PC-9 (cell line): ENCODE measurements around the gene TRIM44. TPM values are rescaled to one million over a fixed set of nuclear protein-coding genes. Genes with fewer than 3 reads are reported as not detected.
"Not testable (repeated sequence)": the region's sequence is repeated elsewhere in the genome, so short reads cannot be mapped to it uniquely, and the experiment has no call there.

ENCODE experiments used
- BruUV-seq: library from RNA; stranded (reverse); fragments of 400-500 nt; replicated peaks from 2 replicates; lab custom pipeline; 2021; lab: Mats Ljungman, UMichigan
- CTCF ChIA-PET: fragments of 300-600 bp; sonication (Branson Sonifier 250); formaldehyde crosslinking; loops from one replicate; lab custom pipeline; 2022; ENCODE audit warnings: antibody characterized with exemption; lab: Charles Lee
- POLR2A ChIA-PET: fragments of 300-600 bp; sonication (Branson Sonifier 250); formaldehyde crosslinking; loops from one replicate; lab custom pipeline; 2022; ENCODE audit warnings: antibody characterized with exemption; ENCODE audit not compliant: unreplicated experiment; lab: Charles Lee
- DNase-seq, 2 experiments: peaks; one replicate each; pipeline versions ENCODE4 v3.0.0 to v3.0.0-alpha.2; 2015 to 2022; ENCODE audit warnings: mixed read lengths in 1 of 2
- H2AFZ ChIP-seq: fragments of 200-600 bp; sonication (generic); 2 replicates; pipeline ENCODE4 v1.8.1; 2017; ENCODE audit warnings: antibody characterized with exemption
- H3F3A ChIP-seq: fragments of 200-600 bp; sonication (generic); 2 replicates; pipeline ENCODE4 v1.8.1; 2017; ENCODE audit warnings: antibody characterized with exemption, mild to moderate bottlenecking, low read depth; ENCODE audit not compliant: insufficient read depth
- H3K27ac ChIP-seq: fragments of 200-600 bp; sonication (generic); 2 replicates; pipeline ENCODE4 v1.6.1; 2016; ENCODE audit warnings: mixed run types
- H3K27me3 ChIP-seq: fragments of 200-600 bp; sonication (generic); 2 replicates; pipeline ENCODE4 v1.6.1; 2016; ENCODE audit warnings: low read depth, mixed run types; ENCODE audit not compliant: insufficient read depth
- H3K36me3 ChIP-seq: fragments of 200-600 bp; sonication (generic); 2 replicates; pipeline ENCODE4 v1.6.1; 2016; ENCODE audit warnings: low read depth, mixed run types
- H3K4me1 ChIP-seq: fragments of 200-600 bp; sonication (generic); replicated peaks from 2 replicates; pipeline ENCODE4 v1.6.1; 2016; ENCODE audit warnings: mixed run types; ENCODE audit not compliant: insufficient read depth
- H3K4me2 ChIP-seq: fragments of 200-600 bp; sonication (generic); 2 replicates; pipeline ENCODE4 v1.6.1; 2017; ENCODE audit warnings: mixed run types
- H3K4me3 ChIP-seq: fragments of 200-600 bp; sonication (generic); 2 replicates; pipeline ENCODE4 v1.6.1; 2016; ENCODE audit warnings: mixed run types
- H3K79me2 ChIP-seq: fragments of 200-600 bp; sonication (generic); 2 replicates; pipeline ENCODE4 v1.6.1; 2017; ENCODE audit warnings: low read depth, mixed run types
- H3K9me2 ChIP-seq: fragments of 200-600 bp; sonication (generic); 2 replicates; pipeline ENCODE4 v1.8.1; 2017; ENCODE audit warnings: mild to moderate bottlenecking; ENCODE audit not compliant: insufficient read depth
- H3K9me3 ChIP-seq: fragments of 200-600 bp; sonication (generic); 2 replicates; pipeline ENCODE4 v1.8.1; 2016; ENCODE audit warnings: low read depth; ENCODE audit not compliant: insufficient read depth
- H4K20me1 ChIP-seq: fragments of 200-600 bp; sonication (generic); 2 replicates; pipeline ENCODE4 v1.8.1; 2017; ENCODE audit not compliant: insufficient read depth
- CTCF ChIP-seq: fragments of 200-600 bp; sonication (generic); conservative IDR thresholded peaks from 2 replicates; pipeline ENCODE4 v1.6.1; 2017; ENCODE audit warnings: mixed run types, antibody characterized with exemption, mild to moderate bottlenecking, moderate library complexity
- EZH2 ChIP-seq: fragments of 200-600 bp; sonication (generic); IDR thresholded peaks from 2 replicates; pipeline ENCODE4 v1.8.0; 2017; ENCODE audit warnings: antibody characterized with exemption, low read depth
- intact Hi-C: fragments of 100-400 bp; cut with micrococcal nuclease; formaldehyde crosslinking; loops from one replicate; pipeline ENCODE4 v1.10.0; 2022; ENCODE audit not compliant: unreplicated experiment
- total RNA-seq: library from RNA; stranded (reverse); gene quantifications from 2 replicates; pipeline ENCODE4 v1.2.3, GENCODE V29; 2021

The TRIM44 gene
- total RNA-seq, 1 experiment from 2014 or later: 100 TPM

- H3K27ac ChIP-seq: no peak overlapping the region
- no peaks in the 10 kb centered on the region for H4K20me1 ChIP-seq
- no peaks in the 10 kb centered on the region for H3K4me1 ChIP-seq
- H3K79me2 ChIP-seq: peaks cover 59% of the 10 kb centered on the region
- ChIA-PET POLR2A (no interaction called here), CTCF (no interaction called here)
- H3K4me2 ChIP-seq: no peak overlapping the region
- no peaks in the 10 kb centered on the region for H3K36me3 ChIP-seq
- H2AFZ ChIP-seq: no peak overlapping the region
- intact Hi-C loops: no loop called here
- H3K9me2 ChIP-seq: no peaks in the 10 kb centered on the region
- no peak overlapping the region for H3K4me3 ChIP-seq
- no peaks in the 10 kb centered on the region for H3K27me3 ChIP-seq
- H3F3A ChIP-seq: no peaks in the 10 kb centered on the region
- no TSS peak for BruUV-seq
- no peak for DNase-seq
- no peaks in the 10 kb centered on the region; the same call in 1 of the 2 replicates for H3K9me3 ChIP-seq
- TF ChIP-seq EZH2 (no peak), CTCF (no peak)
Observed at GRCh38 chr11:35771722-35772121, 109.1 kb downstream of the TRIM44 start.

- CTCF ChIA-PET: not testable (repeated sequence)
Observed at GRCh38 chr11:35777241-35777640, 114.7 kb downstream of the TRIM44 start.

GRCh38 chr11:35778943-35779342 lies 116.4 kb downstream of the TRIM44 start:
- BruUV-seq, H3F3A ChIP-seq, H3K4me3 ChIP-seq, DNase-seq, H3K4me1 ChIP-seq, H2AFZ ChIP-seq, POLR2A ChIA-PET, H3K27me3 ChIP-seq, H3K9me2 ChIP-seq, H4K20me1 ChIP-seq, H3K36me3 ChIP-seq, intact Hi-C loops, H3K4me2 ChIP-seq, H3K27ac ChIP-seq, H3K9me3 ChIP-seq, CTCF ChIA-PET: not testable (repeated sequence)
- peaks cover 64% of the 10 kb centered on the region for H3K79me2 ChIP-seq

More at GRCh38 chr11:35777241-35777640, 114.7 kb downstream of the TRIM44 start:
- H3K27ac ChIP-seq, H3F3A ChIP-seq, H3K4me3 ChIP-seq, BruUV-seq, H3K4me1 ChIP-seq, DNase-seq, H4K20me1 ChIP-seq, POLR2A ChIA-PET, H3K9me3 ChIP-seq, intact Hi-C loops, H3K36me3 ChIP-seq, H3K9me2 ChIP-seq, H3K27me3 ChIP-seq, H2AFZ ChIP-seq, H3K4me2 ChIP-seq: not testable (repeated sequence)
- H3K79me2 ChIP-seq: peaks cover 67% of the 10 kb centered on the region

DNA sequence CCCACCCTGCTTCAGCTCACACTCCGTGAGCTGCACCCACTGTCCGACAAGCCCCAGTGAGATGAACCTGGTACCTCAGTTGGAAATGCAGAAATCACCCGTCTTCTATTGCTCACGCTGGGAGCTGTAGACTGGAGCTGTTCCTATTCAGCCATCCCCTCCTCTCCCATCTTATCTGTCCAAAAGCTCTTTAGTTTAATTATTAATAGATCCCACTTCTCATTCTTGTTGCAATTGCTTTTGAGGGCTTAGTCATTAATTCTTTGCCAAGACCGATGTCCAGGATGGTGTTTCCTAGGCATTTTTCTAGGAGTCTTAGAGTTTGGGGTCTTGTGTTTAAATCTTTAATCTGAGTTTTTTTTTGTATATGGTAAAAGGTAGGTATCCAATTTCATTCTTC lies 116.8 kb downstream of the TRIM44 start:
- Histone ChIP-seq H3K4me3 (no peak overlapping the region), H3K79me2 (peaks cover 61% of the 10 kb centered on the region), H3K36me3 (no peaks in the 10 kb centered on the region; the same call in 1 of the 2 replicates), H3F3A (peaks cover 3% of the 10 kb centered on the region; the same call in 1 of the 2 replicates), H3K9me3 (no peaks in the 10 kb centered on the region), H3K9me2 (no peaks in the 10 kb centered on the region), H3K27ac (no peak overlapping the region), H3K27me3 (no peaks in the 10 kb centered on the region), H4K20me1 (peaks cover 8% of the 10 kb centered on the region; the same call in 1 of the 2 replicates), H3K4me2 (no peak overlapping the region), H2AFZ (no peak overlapping the region), H3K4me1 (no peaks in the 10 kb centered on the region)
- no peak for TF ChIP-seq EZH2
- DNase-seq: no peak
- ChIA-PET POLR2A (no interaction called here), CTCF (no interaction called here)
- intact Hi-C loops: no loop called here
- no TSS peak for BruUV-seq
